DMS 273 (cell line): ENCODE measurements around the gene PRCC.

Experiments used
- DNase-seq: peaks from one replicate; lab custom pipeline; 2025; ENCODE audit not compliant: unreplicated experiment; lab: John Stamatoyannopoulos, UW

The PRCC gene

DNA sequence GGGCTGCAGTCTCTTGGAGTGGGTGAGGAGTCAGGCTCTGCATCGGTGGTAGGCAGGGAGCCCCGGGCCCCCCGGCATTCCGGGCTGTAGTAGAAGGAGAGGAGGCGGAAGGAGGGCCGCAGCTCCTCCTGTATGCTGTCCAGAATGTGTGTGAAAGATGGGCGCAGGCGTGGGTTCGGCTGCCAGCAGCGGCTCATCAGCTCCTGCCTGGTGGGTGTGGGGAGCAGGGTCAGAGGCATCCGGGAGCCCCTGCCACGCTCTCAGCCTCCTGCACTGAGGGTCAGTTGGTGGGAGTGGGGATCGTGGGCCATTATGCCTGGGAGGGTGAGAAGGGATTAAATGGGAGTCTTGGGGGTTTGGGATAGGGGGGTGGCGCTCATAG lies 73.6 kb downstream of the PRCC start:
- no peak for DNase-seq

DNA sequence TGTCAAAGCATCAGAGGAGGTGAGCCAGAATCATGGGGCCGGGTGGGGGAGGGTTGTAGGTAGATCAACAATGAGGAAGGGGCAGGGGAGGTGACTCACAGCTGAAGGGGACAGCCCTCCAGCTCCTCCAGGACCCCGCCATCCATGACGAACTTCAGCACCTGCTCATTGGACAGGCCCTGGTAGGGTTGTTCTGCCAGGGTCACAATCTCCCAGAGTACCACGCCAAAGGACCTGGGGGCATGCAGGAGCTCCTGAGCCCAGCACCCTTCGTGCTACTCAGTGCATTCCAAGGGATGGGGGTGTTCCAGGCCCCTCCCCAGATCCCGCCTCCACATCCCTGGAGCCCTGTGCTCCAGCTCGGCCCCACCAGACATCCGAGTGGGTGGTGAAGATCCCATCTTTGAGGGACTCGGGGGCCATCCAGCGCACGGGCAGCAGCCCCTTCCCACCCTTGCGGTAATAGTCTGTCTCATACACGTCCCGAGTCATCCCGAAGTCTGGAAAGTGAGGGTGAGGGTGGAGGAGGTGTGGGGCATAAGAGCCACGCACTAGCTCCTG lies 74.0 kb downstream of the PRCC start:
- no peak for DNase-seq

DNA sequence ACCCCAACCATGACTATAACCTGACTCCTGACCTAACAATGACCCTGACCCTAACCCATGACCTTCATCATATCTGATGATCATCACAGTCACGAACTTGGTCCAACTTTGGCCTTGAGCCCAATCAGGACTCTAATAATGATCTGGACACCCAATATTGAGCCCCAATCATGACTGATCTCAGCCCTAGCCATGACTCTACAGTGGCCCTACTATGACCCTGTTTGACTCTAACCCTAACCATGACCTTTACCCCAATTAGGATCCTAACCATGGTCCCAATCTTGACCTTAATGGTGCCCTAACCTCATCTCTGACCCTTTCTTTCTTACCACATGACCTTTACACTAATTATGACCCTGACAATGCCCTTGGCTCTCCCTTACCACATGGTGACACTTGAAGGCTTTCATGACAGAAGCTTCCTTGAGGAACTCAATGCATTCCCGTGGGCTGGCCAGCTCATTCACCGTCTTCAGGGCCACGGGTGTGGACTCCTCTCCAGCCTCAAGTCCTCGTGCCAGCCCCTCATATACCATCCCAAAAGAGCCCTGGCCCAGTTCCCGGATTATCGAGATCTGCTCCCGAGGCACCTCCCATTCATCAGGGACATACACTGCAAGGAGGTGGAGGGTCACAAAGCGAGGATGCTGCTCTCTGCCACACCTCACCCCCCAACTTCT lies 75.4 kb downstream of the PRCC start:
- no peak for DNase-seq

DNA sequence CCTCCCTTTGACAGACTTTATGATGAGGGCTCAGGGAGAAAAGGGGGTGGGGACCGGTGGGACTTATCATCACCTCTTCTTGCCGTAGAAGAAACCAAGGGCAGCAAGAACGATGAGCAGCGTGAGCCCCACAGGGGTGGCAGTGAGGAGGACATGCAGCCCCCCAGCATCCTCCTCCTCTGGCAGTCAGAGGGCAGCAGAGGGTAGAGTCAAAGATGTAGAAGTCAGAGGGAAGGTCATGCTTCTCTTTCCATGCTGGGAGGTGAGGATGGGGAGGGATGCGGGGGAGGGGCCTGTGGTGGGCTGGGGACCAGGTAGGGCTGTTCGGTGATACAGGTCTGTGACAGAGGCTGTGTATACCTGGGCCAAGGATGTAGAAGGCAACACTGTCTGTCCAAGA lies 76.8 kb downstream of the PRCC start:
- no peak for DNase-seq

DNA sequence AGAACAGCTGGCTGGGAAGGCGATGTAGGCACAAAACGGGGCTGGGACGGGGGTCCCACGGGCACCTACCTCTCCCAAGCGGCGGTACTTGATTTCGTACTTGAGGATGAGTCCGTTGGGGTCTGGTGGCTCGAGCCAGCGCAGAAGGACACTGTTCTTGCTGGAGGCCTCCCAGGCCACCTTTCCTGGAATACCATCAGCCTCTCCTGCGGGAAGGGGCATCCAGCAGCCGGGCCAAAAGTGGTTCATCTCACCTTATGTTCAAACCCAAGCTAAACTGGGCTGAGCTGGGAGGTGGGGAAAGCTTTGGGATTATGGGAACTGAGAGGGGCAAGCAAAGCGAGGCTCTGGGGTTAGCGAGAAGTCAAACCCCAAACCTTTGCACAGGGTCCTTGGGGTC lies 77.3 kb downstream of the PRCC start:
- DNase-seq = no peak

DNA sequence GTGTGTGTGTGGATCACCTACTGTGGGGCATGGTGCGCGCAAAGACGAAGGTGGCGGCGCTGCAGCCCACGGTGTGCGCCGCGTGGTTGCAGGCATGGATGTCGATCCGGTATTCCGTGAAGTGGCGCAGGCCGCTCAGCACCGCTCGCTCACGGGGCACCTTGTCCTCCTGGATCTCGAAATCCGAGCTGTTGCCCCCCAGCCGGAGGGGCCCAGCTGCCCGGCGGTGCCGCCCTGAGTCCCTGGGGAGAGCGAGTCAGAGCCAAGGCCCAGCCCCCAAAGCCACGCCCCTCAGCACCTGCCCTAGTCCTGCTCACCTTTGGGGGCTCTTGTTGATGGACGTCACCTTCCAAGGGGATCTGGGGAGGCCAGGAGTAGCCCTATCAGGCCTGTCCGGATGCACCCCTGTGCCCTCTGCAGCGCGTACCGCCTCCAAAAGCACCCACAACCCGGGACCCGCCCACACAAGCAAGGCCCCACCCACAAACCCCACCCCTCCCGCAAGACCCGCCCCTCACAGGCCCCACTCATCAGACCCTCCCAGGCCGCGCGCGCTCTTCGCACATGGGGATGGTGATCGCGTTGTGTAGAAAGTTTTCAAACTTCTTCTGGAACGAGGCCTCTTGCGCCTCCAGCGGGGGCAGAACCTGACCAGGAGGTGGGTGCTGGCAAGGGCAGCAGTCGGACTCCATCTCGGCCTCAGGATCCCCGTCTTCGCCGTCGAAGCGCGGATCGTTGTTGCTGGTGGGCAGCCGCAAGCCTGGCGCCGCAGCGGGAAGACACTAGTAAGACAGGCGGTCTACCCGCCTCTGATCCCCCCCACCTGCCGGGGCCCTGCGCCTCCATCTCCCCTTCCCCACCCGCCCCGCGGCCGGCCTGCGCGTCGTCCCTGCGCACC lies 78.0 kb downstream of the PRCC start:
- DNase-seq = no peak

DNA sequence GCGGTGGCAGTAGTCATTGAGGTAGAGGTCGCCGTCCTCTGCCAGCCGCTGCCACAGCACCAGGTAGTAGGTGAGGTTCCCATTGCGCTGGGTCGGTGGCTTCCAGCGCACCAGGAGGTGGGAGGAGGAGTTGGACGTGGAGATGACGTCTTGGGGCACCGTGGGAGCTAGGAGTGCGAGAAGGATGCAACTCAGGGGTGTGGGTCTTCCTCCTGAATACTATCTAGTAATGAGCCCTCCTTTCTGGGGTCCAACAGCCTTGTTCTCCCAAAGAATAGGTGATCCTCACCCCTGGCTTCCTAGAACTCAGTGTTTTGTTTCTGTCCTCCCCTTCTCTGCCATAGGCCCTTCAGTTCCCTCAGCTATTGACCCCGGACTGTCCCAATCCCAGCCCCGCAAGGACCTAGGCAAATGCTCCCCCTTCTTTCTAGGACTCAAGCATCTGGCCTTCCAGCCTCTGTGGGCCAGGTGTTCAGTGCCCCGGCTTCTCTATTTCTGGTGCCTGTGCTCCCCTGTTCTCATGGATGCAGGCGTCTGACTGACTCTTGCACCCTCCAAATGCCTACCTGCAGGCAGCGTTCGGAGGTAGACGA lies 78.7 kb downstream of the PRCC start:
- DNase-seq = no peak

DNA sequence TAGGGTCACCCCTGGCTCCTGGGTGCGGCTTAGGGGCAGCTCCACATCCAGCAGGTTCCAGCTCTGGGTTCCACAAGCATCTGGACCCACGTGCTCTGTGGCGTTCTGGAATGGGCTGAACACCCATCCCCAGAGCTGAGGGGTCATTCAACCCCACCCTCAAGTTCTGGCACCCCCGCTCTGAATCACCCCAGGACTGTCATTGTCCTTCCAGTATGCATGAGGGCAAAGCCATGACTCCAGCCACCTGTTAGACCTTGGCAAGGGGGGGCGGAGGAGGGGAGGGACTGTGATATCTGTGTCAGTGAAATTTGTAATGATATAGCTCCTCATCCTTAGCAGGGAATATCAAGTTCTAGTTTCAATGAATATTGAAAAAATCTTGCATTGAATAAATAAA lies 79.3 kb downstream of the PRCC start:
- no peak for DNase-seq

DNA sequence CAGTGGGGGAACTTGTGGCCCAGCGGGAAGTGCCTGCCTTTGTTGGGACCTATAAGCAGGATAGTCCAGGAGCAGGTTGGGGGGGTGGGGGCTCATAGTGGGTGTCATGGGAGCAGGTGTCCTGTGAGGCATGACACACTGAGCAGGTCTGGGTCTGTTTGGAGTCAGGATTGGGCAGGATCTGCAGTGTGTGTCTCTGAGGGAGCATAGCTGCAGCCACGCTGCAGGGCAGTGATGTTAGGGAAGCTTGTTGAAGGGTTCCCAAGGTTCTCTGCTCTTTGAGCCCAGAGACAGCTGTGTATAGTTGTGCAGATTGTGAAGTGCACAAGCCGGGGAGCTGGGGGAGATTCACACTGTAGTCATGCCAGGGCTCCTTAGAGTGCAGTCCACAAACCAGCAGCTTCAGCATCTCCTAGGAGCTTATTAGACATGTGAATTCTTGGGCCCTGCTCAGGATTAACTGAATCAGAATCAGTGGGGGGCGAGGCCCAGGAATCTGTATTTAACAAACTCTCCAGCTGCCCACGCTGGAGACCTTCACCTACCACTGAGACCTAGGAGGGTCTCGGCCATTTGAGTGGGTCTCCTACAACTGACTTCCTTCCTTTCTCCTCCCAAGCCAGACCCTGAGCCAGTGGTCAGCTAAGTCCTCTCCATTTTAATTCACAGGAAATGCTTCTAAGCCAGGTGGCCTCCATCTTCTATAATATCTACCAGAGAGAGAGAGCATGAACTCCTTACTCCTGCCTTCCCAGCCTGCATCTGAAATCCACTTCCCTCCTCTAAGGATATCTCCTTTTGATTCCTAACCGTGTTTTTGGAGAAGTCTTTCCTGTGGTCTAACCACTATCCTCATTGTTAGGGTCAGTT lies 80.5 kb downstream of the PRCC start:
- DNase-seq = no peak

DNA sequence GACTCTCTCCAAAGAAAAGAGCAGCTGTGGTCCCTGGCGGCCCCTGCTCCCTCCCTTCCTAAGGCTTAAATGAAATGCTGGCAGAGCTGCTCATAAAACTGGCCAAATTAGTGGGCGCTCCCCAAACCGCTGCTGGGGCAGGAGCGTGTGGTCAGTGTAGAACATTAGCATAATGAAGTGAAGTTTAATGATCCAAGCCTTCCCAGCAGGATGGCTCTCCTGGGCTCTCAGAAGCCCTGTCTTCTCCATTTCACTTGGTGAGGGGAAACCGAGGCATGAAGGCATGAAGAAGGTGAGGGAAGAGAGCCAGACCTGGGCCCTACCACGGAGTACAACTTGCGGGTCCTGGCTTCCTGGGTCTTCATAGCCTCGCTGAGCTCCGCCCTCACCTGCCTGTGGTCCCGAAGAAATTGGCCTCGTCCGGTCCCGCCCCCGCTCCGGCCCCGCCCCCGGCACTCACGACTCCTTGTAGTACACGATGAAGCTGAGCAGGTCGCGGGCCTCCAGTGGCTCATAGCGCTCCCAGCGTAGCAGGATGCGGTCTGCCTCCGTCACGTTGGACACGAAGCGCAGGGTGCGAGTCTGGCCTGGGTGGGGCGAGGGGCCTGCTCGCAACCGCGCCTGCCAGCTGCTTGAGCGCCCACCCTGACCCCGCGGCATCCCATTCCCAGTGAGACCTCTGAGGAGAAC lies 81.3 kb downstream of the PRCC start:
- no peak for DNase-seq

DNA sequence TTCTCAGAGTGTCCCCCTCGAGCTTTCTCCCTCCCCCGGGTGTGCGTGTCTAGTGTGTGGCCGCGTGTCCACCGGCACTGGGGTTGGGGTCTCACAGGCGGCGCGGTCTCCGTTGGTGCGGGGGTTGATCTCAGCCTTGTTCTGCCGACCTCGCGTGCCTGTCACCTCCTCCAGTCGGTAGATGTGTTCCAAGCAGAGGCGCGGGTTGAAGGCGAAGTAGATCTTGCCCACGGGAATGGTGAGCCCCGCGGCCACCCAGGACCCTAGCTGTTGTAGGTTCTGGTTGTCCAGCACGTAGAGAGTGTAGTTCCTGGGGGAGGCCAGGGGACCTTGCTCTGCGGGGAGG lies 81.8 kb downstream of the PRCC start:
- DNase-seq = no peak
